ENCODE results near the gene SREK1.
"Not testable (repeated sequence)": the region's sequence is repeated elsewhere in the genome, so short reads cannot be mapped to it uniquely, and the experiment has no call there.

SREK1 gene

DNA sequence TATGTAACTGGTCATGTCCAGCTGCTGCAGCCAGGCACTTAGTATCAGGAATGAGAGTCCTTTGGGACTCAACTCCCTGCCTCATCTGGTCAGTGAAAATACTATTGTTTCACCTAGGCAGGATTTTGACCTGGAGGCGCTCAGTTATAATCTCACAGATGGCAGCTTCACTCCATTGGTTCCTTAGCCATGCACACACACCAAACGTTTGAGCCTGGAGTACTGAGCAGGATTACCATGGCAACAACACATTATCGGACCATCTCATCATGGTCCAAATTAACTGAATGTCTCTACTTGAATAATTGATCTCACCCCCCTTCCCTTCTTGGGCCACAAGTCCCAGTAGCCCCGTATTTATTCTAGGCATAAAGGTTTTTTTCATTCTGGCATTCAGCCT lies 15.0 kb upstream of the SREK1 start:
- no peak for DNase-seq (ENCODE audit: extremely low read depth, insufficient read length)
- TF ChIP-seq, protein P1, sequence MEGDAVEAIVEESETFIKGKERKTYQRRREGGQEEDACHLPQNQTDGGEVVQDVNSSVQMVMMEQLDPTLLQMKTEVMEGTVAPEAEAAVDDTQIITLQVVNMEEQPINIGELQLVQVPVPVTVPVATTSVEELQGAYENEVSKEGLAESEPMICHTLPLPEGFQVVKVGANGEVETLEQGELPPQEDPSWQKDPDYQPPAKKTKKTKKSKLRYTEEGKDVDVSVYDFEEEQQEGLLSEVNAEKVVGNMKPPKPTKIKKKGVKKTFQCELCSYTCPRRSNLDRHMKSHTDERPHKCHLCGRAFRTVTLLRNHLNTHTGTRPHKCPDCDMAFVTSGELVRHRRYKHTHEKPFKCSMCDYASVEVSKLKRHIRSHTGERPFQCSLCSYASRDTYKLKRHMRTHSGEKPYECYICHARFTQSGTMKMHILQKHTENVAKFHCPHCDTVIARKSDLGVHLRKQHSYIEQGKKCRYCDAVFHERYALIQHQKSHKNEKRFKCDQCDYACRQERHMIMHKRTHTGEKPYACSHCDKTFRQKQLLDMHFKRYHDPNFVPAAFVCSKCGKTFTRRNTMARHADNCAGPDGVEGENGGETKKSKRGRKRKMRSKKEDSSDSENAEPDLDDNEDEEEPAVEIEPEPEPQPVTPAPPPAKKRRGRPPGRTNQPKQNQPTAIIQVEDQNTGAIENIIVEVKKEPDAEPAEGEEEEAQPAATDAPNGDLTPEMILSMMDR (IDR thresholded peaks at IDR 0.05; ENCODE audit: insufficient read depth, low read length, poor library complexity, severe bottlenecking) = no peak
- Histone ChIP-seq H3K36me3 (ENCODE audit: control insufficient read depth, insufficient read depth, low read length) (no peaks in the 10 kb centered on the region), H3K4me3 (replicated peaks; ENCODE audit: low read depth, low read length) (no peak overlapping the region), H3K27me3 (replicated peaks; ENCODE audit: control insufficient read depth, insufficient read depth, low read length) (no peaks in the 10 kb centered on the region)

DNA sequence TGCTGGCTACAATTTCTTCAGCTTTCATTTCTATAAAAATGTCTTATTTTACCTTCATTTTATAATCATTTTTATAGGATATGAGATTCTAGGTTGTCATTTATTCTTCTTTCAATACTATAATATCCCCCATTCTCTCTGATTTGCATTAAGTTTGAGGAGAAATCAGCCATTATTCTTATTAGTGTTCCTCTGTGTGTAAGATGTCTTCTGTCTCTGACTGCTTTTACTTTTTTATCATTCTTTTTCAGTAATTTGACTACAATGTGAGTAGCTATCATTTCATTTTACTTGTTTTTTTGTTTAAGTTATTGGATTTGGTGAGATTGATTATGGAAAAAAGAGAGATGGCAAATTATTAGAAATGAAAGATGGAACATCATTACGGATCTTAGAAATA lies 13.6 kb upstream of the SREK1 start:
- no peak for DNase-seq (ENCODE audit: extremely low read depth, insufficient read length)
- TF ChIP-seq, protein P1 (IDR thresholded peaks at IDR 0.05; ENCODE audit: insufficient read depth, low read length, poor library complexity, severe bottlenecking) = no peak
- Histone ChIP-seq H3K27me3 (replicated peaks; ENCODE audit: control insufficient read depth, insufficient read depth, low read length) (no peaks in the 10 kb centered on the region), H3K4me3 (replicated peaks; ENCODE audit: low read depth, low read length) (no peak overlapping the region), H3K36me3 (ENCODE audit: control insufficient read depth, insufficient read depth, low read length) (no peaks in the 10 kb centered on the region)

DNA sequence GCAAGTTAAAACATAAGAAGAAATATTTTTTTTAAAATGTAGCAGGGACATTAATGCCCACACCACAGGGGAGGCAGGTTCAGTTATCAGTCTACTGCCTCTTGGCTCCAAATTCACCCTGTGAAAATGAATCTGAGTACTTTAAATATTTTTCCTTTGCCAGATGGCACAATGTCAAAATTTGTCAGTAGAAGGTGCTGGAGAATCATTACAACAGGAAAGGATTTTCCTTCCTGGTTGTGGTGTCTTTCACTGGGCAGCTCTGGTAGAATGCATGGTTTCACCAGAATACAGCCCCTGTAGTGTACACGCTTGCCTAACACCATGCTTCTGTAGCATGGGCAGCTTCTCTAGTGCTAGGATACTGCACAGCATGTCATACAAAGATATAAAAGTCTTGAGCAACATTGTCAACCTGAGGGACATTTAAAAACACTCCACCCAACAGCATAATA lies 9.7 kb upstream of the SREK1 start:
- DNase-seq (ENCODE audit: extremely low read depth, insufficient read length) = no peak
- Histone ChIP-seq H3K27me3 (replicated peaks; ENCODE audit: control insufficient read depth, insufficient read depth, low read length) (no peaks in the 10 kb centered on the region), H3K4me3 (replicated peaks; ENCODE audit: low read depth, low read length) (no peak overlapping the region), H3K36me3 (ENCODE audit: control insufficient read depth, insufficient read depth, low read length) (no peaks in the 10 kb centered on the region)
- TF ChIP-seq, protein P1 (IDR thresholded peaks at IDR 0.05; ENCODE audit: insufficient read depth, low read length, poor library complexity, severe bottlenecking) = no peak

DNA sequence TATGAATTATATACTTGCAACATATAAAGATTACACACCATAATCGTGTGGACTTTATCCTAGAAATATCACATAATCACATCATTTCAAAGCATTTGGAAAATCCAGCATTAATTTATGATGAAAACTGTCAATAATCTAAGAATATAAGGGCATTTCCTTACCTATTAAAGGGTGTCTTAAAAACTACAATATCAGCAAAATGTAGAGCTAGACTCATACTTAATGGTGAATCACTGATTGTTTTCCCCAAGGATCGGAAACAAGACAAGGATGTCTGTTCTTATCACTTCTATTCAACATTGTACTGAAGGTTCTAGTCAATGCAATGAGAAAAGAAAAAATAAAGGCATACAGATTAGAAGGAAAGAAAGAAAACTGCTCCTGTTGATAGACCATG lies 8.0 kb upstream of the SREK1 start:
- TF ChIP-seq, protein P1 (IDR thresholded peaks at IDR 0.05; ENCODE audit: insufficient read depth, low read length, poor library complexity, severe bottlenecking) = no peak

DNA sequence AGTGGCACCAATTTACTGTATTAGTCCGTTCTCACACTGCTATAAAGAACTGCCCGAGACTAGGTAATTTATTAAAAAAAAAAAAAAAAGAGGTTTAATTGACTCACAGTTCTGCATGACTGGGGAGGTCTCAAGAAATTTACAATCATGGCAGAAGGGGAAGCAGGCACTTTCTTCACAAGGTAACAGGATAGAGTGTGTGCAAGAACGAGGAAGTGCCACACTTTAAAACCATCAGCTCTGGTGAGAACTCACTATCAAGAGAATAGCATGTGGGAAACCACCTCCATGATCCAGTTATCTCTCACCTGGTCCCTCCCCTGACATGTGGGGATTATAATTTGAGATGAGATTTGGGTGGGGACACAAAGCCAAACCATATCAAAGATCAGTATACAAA lies 7.2 kb upstream of the SREK1 start:
- not testable (repeated sequence) for H3K27me3 ChIP-seq (replicated peaks; ENCODE audit: control insufficient read depth, insufficient read depth, low read length); H3K36me3 ChIP-seq (ENCODE audit: control insufficient read depth, insufficient read depth, low read length); DNase-seq (ENCODE audit: extremely low read depth, insufficient read length); H3K4me3 ChIP-seq (replicated peaks; ENCODE audit: low read depth, low read length)

More for the DNA sequence above, 8.0 kb upstream of the SREK1 start:
- Histone ChIP-seq H3K27me3 (replicated peaks; ENCODE audit: control insufficient read depth, insufficient read depth, low read length) (no peaks in the 10 kb centered on the region), H3K36me3 (ENCODE audit: control insufficient read depth, insufficient read depth, low read length) (no peaks in the 10 kb centered on the region), H3K4me3 (replicated peaks; ENCODE audit: low read depth, low read length) (no peak overlapping the region)
- no peak for DNase-seq (ENCODE audit: extremely low read depth, insufficient read length)

DNA sequence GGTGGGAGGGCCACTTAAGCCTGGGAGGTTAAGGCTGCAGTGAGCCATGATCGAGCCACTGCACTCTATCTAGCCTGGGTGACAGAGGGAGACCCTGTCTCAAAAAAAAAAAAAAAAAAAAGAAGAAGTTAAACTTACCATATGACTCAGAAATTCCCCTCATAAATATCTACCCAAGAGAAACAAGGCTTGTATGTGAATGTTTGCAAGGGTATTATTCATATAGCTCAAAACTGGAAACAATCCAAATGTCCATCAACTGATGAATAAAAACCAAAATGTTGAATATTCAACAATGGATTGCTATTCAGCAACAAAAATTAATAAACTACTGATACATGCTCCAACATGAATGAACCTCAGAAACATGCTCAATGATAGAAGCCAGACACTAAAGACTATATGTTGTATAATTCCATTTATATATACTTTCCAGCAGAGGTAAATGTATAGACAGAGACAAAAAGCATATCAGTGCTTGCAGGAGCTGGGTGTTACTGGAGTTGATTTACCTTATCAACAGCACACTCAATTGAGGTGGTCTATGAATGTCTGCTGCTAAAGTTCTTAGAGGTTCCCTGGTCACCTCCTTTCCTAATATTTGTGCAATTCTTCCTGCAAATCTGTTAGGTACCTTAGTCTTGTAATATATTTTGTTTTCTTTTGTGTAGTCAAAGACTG lies 5.3 kb upstream of the SREK1 start:
- Histone ChIP-seq H3K4me3 (replicated peaks; ENCODE audit: low read depth, low read length) (no peak overlapping the region), H3K36me3 (ENCODE audit: control insufficient read depth, insufficient read depth, low read length) (no peaks in the 10 kb centered on the region), H3K27me3 (replicated peaks; ENCODE audit: control insufficient read depth, insufficient read depth, low read length) (no peaks in the 10 kb centered on the region)
- DNase-seq (ENCODE audit: extremely low read depth, insufficient read length) = no peak
- TF ChIP-seq, protein P1 (IDR thresholded peaks at IDR 0.05; ENCODE audit: insufficient read depth, low read length, poor library complexity, severe bottlenecking) = no peak

Data from GM06990 (cell line).